Chondrocyte (in vitro differentiated cells): ENCODE measurements around the gene DIPK1B. TPM values are rescaled to one million over a fixed set of nuclear protein-coding genes. Genes with fewer than 3 reads are reported as not detected.

ENCODE experiments used
- DNase-seq: peaks from one replicate; pipeline ENCODE4 v3.0.0; 2021; ENCODE audit warnings: mixed read lengths, low spot score
- H3K27ac Mint-ChIP-seq: one replicate; pipeline ENCODE4 v1.8.0; 2021; ENCODE audit warnings: mild to moderate bottlenecking, moderate library complexity, mixed read lengths; ENCODE audit not compliant: unreplicated experiment
- H3K27me3 Mint-ChIP-seq: 2 replicates; pipeline ENCODE4 v1.8.0; 2021; ENCODE audit warnings: low read depth, mixed read lengths
- H3K36me3 Mint-ChIP-seq: 2 replicates; pipeline ENCODE4 v1.8.0; 2021; ENCODE audit warnings: low read depth, mixed read lengths
- H3K4me1 Mint-ChIP-seq: 2 replicates; pipeline ENCODE4 v1.8.0; 2021; ENCODE audit warnings: low read depth, mild to moderate bottlenecking, mixed read lengths
- H3K4me3 Mint-ChIP-seq: one replicate; pipeline ENCODE4 v1.8.0; 2021; ENCODE audit warnings: mild to moderate bottlenecking, moderate library complexity, mixed read lengths; ENCODE audit not compliant: unreplicated experiment
- H3K9me3 Mint-ChIP-seq: 2 replicates; pipeline ENCODE4 v1.8.0; 2021; ENCODE audit warnings: low read depth, mixed read lengths
- CTCF ChIP-seq: fragments of 200-600 bp; sonication (generic); IDR thresholded peaks from 2 replicates; pipeline ENCODE4 v1.5.0; 2021; ENCODE audit warnings: antibody characterized with exemption, mild to moderate bottlenecking, moderate library complexity
- total RNA-seq: library from RNA; stranded (reverse); gene quantifications from 3 replicates; pipeline ENCODE4 v1.2.1, GENCODE V29; 2021

Gene DIPK1B
- total RNA-seq, 1 donor from 2014 or later, result 9.2 TPM

- Mint-ChIP-seq H3K27ac (no peak overlapping the region), H3K36me3 (no peaks in the 10 kb centered on the region), H3K27me3 (peaks cover 8% of the 10 kb centered on the region), H3K4me1 (no peaks in the 10 kb centered on the region), H3K4me3 (no peak overlapping the region), H3K9me3 (no peaks in the 10 kb centered on the region)
- no peak for TF ChIP-seq CTCF
- DNase-seq, result no peak
Measured at GRCh38 chr9:136740971-136741882, 28.9 kb downstream of the DIPK1B start.

GRCh38 chr9:136741883-136742571 lies 29.7 kb downstream of the DIPK1B start:
- H3K4me1 Mint-ChIP-seq, result no peaks in the 10 kb centered on the region
- no peak for TF ChIP-seq CTCF
- peaks cover 8% of the 10 kb centered on the region for H3K27me3 Mint-ChIP-seq
- no peaks in the 10 kb centered on the region for H3K9me3 Mint-ChIP-seq
- H3K27ac Mint-ChIP-seq, result no peak overlapping the region
- DNase-seq, result no peak
- no peak overlapping the region for H3K4me3 Mint-ChIP-seq
- no peaks in the 10 kb centered on the region for H3K36me3 Mint-ChIP-seq

GRCh38 chr9:136742591-136743391 lies 30.4 kb downstream of the DIPK1B start, which contains the start of gene LCN10:
LCN10 (minus strand) TSS chr9:136742940; CDS start chr9:136742903, 37 bp downstream.
- TF ChIP-seq CTCF, result peak; percentile 72
- Mint-ChIP-seq H3K9me3 (no peaks in the 10 kb centered on the region), H3K27ac (no peak within 1 kb of the TSS)

GRCh38 chr9:136743639-136744211 lies 31.4 kb downstream of the DIPK1B start:
- no peak overlapping the region for H3K4me3 Mint-ChIP-seq
- H3K36me3 Mint-ChIP-seq, result no peaks in the 10 kb centered on the region
- DNase-seq, result peak; percentile 77
- H3K4me1 Mint-ChIP-seq, result no peaks in the 10 kb centered on the region
- H3K27me3 Mint-ChIP-seq, result peaks cover 6% of the 10 kb centered on the region
- no peaks in the 10 kb centered on the region for H3K9me3 Mint-ChIP-seq
- no peak overlapping the region for H3K27ac Mint-ChIP-seq
- no peak for TF ChIP-seq CTCF

More at GRCh38 chr9:136742591-136743391, 30.4 kb downstream of the DIPK1B start, which contains the start of gene LCN10:
- no peak for DNase-seq
- Mint-ChIP-seq H3K4me3 (no peak within 1 kb of the TSS), H3K27me3 (peaks cover 8% of the 10 kb centered on the region), H3K4me1 (no peaks in the 10 kb centered on the region), H3K36me3 (no peaks in the 10 kb centered on the region)
